KOPT-K1 (cell line): ENCODE measurements around the gene DCP1A.
"Not testable (repeated sequence)": the region's sequence is repeated elsewhere in the genome, so short reads cannot be mapped to it uniquely, and the experiment has no call there.

Experiments
- H3K27ac ChIP-seq: fragments of 200-600 bp; sonication (generic); 2 replicates; pipeline ENCODE4 v1.5.1; 2016; ENCODE audit warnings: antibody characterized with exemption, mild to moderate bottlenecking, low read depth, low read length; ENCODE audit not compliant: poor library complexity, severe bottlenecking
- H3K36me3 ChIP-seq: fragments of 200-600 bp; sonication (generic); 2 replicates; pipeline ENCODE4 v1.5.1; 2017; ENCODE audit warnings: antibody characterized with exemption, mild to moderate bottlenecking, low read length, moderate library complexity; ENCODE audit not compliant: insufficient read depth
- H3K9me3 ChIP-seq: fragments of 200-600 bp; sonication (generic); 2 replicates; pipeline ENCODE4 v1.5.1; 2017; ENCODE audit warnings: antibody characterized with exemption, low read length, mild to moderate bottlenecking; ENCODE audit not compliant: insufficient read depth, poor library complexity, severe bottlenecking

DCP1A gene

DNA sequence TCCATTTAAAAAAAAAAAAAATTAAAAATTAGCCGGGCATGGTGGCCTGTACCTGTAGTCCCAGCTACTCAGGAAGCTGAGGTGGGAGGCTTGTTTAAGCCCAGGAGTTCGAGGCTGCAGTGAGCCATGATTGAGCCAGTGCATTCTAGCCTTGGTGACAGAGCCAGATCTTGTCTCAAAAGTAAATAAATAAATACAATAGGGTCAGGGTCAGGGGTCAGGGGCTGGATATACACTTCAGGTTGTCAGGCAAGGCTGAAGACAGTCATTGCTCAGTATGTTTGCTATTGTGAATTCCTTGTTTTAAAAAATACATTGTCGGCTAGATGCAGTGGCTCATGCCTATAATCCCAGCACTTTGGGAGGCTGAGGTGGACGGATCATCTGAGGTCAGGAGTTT, 83.4 kb downstream of the DCP1A start:
- Histone ChIP-seq H3K9me3 (no peaks in the 10 kb centered on the region), H3K27ac (no peak overlapping the region), H3K36me3 (no peaks in the 10 kb centered on the region)

DNA sequence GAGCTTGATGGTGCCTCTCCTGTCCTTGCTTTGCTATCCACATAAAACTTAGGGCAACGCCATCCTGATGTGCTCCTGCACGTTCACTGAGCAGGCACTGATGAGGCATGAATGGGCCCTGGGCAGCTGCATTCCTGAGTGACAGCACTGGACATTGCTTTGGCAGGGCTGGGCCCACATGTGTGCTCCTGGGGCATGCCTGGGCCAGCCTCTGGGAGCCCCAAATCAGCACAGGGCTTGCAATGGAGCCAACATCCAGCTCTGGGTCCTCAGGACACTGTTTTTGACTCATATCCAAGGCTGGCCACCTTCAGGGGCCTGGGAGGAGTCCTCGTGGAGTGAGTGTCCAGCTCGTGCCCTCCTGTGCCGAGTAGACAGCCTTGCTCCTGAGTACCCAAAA, 85.6 kb downstream of the DCP1A start:
- no peaks in the 10 kb centered on the region for H3K9me3 ChIP-seq
- no peak overlapping the region for H3K27ac ChIP-seq
- H3K36me3 ChIP-seq = no peaks in the 10 kb centered on the region

DNA sequence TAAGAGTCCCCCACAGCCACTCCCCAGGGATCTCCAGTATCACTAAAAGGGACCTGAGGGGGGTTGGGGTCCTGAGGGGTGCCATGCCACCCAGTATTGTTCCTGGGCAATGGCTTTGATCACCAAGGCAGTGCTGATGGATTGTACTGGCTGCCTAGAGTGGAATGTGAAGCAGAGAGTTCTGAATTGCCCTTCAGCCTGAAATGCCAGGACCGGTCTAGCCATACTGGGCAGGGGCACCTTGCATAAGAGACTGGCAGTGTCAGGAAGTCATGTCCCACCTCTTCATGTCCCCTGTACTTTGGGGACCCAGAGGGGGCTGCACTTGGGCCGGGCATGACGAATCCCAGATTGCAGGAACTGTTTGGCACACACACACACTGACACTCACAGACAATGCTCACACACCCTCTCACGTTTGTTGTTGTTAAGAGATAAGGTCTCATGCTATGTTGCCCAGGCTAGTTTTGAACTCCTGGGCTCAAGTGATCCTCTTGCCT, 87.0 kb downstream of the DCP1A start:
- Histone ChIP-seq H3K27ac (no peak overlapping the region), H3K9me3 (no peaks in the 10 kb centered on the region), H3K36me3 (no peaks in the 10 kb centered on the region)

DNA sequence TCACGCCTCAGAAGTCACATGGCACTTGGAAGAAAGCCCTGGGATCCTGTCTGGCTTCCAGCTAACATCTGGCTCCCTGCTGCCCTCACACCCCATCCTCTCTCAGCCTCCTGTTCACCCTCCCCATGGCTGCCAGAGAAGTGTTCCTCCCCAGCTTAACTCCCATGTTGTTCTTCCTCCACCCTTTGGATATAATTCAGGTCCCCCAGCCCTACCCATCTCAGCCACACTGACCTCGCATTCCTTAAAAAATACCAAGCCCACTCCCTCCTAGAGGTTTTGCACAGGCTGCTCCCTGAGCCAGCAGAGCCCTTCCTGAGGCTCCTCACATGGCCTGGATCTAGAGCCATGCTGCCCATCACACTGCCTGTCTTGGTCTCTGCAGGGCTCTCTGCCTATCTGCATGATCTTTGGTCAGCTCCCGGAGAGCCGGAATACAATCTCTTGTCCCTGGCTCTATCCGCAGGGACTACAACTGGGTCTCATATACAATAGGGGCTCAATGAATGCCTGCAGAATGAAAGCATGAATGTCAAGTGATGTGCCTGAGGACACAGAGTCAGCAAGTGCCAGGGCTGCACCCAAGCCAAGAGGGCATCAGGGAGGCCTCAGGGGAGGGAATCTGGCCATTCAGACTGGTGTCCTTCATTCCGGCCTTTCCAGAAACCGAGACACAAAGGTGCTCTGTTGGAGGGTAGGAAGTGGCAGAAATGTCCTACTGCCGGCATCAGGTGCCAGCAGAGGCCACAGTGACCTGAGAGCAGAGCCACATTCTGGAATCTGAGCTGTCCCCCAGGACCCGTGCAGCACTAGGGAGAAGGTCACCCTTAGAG, 87.7 kb downstream of the DCP1A start:
- no peaks in the 10 kb centered on the region for H3K36me3 ChIP-seq
- no peak overlapping the region for H3K27ac ChIP-seq
- H3K9me3 ChIP-seq = no peaks in the 10 kb centered on the region

DNA sequence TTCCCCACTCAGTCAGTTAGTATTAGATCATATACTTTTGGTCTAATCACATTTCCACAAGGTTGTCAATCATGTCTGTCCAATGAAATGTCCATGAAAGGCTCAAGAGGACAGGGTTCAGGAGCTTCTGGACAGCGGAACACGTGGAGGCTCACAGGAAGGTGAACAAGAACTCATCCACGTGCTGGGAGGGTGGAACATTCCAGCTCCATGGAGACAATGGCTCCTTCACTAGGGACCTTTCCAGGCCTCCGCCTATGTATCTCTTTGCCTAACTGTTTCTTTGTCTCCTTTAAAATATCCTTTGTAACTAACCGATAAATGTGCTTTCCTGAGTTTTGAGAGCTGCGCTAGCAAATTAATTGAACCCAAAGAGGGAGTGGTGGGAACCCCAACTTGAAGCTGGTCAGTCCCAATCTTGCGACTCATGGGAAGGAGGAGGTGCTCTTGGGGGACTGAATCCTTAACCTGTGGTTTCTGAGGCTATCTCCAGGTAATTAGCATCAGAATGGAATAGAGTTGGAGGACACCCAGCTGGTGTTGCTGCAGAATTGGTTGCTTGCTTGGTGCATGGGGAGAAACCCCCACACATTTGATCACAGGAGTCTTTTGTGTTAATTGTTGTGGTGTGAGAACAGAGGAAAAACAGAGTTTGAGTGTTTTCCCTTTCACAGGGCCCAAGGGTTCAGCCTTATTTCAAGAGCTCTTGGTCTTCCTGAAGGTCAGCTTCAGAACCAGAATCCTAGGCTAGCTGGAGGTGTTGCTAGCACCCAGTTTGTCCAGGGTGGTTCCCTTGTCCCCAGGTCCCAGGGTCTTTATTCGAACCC, 88.5 kb downstream of the DCP1A start:
- no peak overlapping the region for H3K27ac ChIP-seq
- no peaks in the 10 kb centered on the region for H3K9me3 ChIP-seq
- peaks cover 4% of the 10 kb centered on the region; the same call in 1 of the 2 replicates for H3K36me3 ChIP-seq

DNA sequence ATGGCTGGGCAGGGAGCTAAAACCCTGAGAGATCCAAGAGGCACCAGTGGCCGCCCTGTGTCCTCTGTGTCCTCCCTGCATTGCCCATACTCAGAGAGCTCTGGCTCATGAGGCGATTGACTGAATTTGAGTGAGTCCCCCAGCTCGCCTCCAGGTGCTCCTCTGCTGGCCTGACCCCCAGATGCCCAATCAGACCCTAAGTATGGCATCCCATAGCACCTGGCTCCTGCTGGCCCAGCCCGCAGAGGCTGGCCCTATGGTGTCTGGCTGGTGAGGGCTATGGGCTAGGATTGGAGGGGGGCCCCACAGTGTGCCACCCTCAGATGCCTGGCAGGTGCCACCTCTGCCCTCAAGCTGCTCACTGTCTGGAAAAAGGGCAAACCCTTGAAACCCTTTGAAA, 89.9 kb downstream of the DCP1A start:
- peaks cover 16% of the 10 kb centered on the region for H3K36me3 ChIP-seq
- no peak overlapping the region for H3K27ac ChIP-seq
- H3K9me3 ChIP-seq = no peaks in the 10 kb centered on the region

DNA sequence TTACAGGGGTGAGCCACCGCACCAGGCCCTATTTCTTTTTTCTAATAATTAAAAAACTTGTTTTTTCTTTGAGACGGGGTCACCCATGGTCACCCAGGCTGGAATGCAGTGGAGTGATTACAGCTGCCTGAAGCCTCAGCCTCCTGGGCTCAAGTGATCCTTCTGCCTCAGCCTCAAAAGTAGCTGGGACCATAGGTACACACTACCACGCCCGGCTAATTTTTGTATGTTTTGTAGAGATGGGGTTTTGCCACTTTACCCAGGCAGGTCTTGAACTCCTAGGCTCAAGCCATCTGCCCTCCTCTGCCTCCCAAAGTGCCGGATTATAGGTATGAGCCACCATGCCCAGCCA, 90.7 kb downstream of the DCP1A start:
- Histone ChIP-seq H3K9me3 (no peaks in the 10 kb centered on the region), H3K27ac (peak overlapping the region; percentile 93), H3K36me3 (peaks cover 18% of the 10 kb centered on the region)

DNA sequence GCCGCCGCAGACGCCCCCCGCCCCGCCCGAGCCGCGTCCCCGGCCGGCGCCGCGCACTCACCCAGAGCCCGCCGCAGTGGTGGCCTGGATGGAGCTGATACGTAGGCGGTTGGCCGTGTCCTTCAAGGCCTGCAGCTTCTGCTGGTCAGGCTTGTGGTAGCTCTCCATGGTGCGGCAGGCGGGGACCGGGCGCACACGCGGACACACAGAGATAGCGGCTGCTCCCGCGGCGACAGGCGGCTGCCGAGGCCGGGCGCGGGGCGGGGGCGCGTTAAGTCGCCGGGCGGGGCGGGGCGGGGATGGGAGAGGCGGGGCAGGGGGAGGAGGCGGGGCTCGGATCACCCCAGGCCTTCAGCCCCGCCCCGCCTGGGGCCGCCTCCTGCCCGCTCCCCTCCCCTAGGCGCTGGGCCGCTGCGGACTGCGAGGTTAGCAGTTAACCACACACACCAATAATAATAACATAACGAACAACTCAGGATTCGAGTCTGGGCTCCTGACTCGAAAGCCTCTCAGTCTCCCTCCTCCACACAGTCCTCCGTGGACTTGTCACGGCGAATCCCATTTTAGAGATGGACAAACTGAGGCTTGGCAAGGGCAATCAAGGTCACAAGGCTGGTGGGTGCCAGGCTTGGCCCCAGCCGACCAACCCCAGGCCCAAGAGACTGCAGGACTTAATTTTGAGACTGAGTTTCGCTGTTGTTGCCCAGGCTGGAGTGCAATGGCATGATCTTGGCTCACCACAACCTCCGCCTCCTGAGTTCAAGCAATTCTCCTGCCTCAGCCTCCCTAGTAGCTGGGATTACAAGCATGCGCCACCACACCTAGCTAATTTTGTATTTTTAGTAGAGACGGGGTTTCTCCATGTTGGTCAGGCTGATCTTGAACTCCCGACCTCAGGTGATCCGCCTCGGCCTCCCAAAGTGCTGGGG, 91.3 kb downstream of the DCP1A start, which contains the start of gene TKT:
Gene TKT, minus strand, starts transcription at position 248 of the 929 bp plus-strand sequence. Its CDS starts 80 bp downstream, at position 168.
- Histone ChIP-seq H3K27ac (peak within 1 kb of the TSS; percentile 93), H3K9me3 (no peaks in the 10 kb centered on the region), H3K36me3 (peaks cover 24% of the 10 kb centered on the region)

DNA sequence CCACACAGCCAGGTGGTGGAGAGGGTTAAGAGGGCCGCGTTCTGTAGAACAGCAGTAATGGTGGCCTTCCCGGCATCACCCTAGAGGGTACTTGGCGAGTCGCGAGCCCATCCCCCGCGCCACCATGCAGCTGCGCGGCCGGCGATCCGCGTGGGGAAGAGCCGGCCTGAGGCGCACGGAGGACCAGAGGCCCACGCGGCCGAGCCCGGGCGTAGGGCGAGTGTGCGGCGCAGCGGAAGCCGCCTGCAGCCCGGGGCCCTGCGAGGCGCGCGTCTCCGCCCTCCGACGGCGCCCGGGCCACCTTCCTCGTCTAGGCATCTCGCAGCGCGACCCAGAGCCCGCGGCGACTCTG, 91.9 kb downstream of the DCP1A start:
- Histone ChIP-seq H3K36me3 (peaks cover 25% of the 10 kb centered on the region), H3K27ac (peak overlapping the region; percentile 93), H3K9me3 (no peaks in the 10 kb centered on the region)

DNA sequence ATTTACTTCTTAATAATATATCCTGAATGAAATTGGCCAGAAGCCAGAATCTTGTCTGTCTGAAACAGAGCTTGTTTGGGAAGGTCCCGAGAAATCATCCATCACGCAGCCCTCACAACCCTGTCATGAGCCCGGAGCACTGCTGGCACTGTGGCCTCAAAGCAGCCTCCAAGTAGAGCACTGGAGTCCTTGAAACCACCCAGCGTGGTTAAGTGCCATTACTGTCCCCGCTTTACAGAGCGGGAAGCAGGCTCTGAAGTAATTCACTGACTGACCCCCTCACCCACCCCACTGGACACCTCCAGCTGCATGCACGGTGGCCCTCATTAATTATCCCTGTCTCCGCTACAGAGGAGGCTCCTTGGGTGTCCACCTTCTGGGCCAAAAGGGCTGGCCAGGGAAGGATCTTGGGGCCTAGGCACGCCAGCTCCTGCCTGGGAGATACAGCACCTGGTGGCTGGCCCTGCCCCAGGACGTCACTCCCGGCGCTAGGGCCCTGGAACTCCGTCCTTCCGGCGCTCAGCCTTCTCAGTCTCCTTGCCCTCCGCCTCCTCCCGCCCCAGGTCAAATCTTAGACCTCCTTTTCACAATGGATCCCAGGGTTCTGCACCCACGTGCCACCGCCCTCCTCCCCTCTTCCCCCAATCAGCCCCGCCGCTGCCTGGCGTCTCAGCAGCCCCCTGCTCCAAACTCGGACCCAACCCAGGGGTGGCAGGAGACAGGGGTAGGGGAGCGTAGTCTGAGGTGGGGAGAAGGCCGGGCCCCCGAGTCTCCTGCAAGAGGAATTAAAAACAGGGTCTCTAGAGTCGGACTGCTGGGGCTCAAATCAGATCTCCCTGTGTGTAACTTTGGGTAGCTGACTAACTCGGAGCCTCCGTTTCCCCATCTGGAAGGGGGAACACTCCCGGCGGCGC, 92.6 kb downstream of the DCP1A start:
- peak overlapping the region; percentile 93 for H3K27ac ChIP-seq
- H3K36me3 ChIP-seq = peaks cover 25% of the 10 kb centered on the region
- no peaks in the 10 kb centered on the region for H3K9me3 ChIP-seq

DNA sequence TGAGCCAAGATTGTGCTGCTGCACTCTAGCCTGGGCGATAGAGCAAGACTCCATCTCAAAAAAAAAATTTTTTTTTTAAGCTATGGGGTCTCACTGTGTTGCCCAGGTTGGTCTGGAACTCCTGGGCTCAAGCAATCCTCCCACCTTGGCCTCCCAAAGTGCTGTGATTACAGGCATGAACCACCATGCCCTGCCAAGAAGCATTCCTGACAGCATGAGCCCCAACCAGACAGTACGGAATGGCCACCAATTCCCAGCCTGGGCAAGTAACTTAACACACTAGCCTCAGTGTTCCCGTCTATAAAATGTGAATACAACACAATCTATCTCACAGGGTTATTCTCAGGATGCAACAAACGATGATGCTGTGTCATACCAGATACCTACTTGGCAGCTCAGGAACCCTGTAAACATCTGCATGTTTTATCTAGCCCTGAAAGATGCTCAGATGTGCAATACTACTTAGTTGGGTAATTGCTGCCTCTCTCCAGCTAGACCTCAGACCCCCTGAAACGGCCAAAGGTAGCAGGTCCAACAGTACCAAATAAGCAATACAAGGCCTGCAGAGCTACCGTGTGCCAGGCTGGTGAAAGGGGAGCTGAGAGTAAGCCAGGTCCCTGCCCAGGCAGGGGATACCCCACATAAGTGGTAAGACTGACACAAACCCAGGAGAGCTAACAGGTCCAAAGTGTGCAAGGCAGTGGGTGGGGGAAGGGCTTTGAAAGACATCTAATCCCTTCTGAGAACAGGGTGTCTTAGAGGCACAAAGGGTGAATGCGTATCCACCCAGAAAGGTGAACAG, 93.4 kb downstream of the DCP1A start:
- Histone ChIP-seq H3K36me3 (peaks cover 25% of the 10 kb centered on the region), H3K9me3 (no peaks in the 10 kb centered on the region), H3K27ac (peak overlapping the region; percentile 93)

DNA sequence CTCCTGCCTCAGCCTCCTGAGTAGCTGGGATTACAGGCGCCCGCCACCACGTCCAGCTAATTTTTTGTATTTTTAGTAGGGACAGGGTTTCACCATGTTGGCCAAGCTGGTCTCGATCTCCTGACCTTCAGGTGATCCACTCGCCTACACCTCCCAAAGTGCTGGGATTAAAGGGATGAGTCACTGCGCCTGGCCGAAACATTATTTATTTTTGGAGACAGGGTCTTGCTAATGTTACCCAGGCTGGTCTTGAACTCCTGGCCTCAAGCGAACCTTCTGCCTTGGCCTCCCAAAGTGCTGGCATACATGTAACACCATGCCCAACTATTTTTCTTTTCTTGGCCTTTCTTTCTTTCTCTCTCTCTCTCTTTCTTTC, 94.4 kb downstream of the DCP1A start:
- H3K36me3 ChIP-seq = peaks cover 33% of the 10 kb centered on the region
- H3K27ac ChIP-seq, H3K9me3 ChIP-seq: not testable (repeated sequence)
